Measurements from ENCODE around the gene TBC1D24. TPM values are rescaled to one million over a fixed set of nuclear protein-coding genes. Genes with fewer than 3 reads are reported as not detected.

The TBC1D24 gene
- total RNA-seq, 1 experiment from 2014 or later, result 24.6 TPM

DNA sequence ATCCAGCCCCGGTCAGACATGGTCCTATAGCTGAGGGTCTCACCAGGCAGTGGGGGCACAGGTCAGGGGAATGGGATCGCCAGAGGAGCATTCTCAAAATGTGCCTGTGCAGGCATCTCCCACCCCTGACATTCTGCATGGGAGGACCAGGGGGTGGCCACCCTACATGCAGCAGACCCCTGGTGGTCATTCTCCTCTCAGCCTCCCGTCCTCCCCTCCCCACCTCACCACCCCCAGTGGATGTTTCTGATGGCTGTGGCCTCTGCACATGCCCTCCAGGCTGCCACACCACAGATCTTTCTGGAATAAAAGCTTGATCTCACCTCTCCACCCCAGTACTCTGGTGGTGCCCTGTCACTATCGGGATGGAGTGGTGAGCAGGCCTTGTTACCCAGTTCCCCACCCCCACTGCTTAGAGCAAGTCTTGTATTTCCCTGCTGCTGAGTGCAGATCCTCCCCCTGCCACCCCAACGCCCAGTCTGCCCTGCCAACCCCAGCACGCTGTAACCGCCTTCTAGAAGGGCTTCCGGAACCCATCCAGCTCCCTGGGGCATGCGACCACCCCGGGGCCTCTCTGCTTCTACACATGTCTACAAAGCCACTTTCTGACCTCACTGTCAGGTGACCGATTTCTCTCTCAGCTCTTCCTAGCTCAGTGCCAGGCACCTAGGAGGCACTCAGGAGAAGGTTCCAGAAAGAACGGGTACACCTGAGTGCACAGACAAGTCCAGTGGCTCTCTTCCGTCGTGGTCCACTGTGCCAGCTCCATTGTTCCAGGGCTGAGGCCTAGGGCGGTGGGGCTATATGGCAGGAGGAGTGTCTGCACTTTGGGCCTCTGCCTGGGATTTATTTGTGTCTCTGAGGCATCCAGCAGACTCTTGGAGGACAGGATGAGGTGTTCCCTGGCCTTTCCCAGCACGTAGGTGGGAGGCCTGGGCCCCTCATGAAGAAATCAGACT, 9.3 kb downstream of the TBC1D24 start:
- Histone ChIP-seq H3K27me3 (ENCODE audit: insufficient read depth, low read length) (no peaks in the 10 kb centered on the region), H3K9ac (ENCODE audit: low read length) (no peak overlapping the region), H3K9me3 (ENCODE audit: control insufficient read depth in 1 of 2, insufficient read depth in 1 of 2, low read depth in 1 of 2, low read length in 2 of 2) (no peaks in the 10 kb centered on the region), H3K4me2 (ENCODE audit: low read length) (no peak overlapping the region), H3K36me3 (ENCODE audit: control insufficient read depth in 1 of 2, insufficient read depth in 2 of 2, low read length in 2 of 2) (no peaks in the 10 kb centered on the region), H4K20me1 (ENCODE audit: insufficient read depth) (no peaks in the 10 kb centered on the region), H3K79me2 (ENCODE audit: insufficient read depth, low read length) (peaks cover 9% of the 10 kb centered on the region; the same call in 1 of the 2 replicates), H3K4me1 (ENCODE audit: control insufficient read depth in 1 of 2, insufficient read depth in 2 of 2, low read length in 2 of 2) (no peaks in the 10 kb centered on the region), H3K4me3 (replicated peaks in 1 of 2; ENCODE audit: low read depth in 1 of 2, low read length in 2 of 2) (no peak overlapping the region), H2AFZ (ENCODE audit: low read depth, low read length, poor library complexity, severe bottlenecking) (no peak overlapping the region), H3K27ac (ENCODE audit: low read depth, low read length) (no peak overlapping the region), H3K9me2 (ENCODE audit: insufficient read depth) (no peaks in the 10 kb centered on the region)
- ATAC-seq, result no peak
- intact Hi-C loops (cut with micrococcal nuclease), result no loop called here
- TF ChIP-seq ZNF274 (IDR thresholded peaks at IDR 0.05; ENCODE audit: low read depth, low read length) (no peak), RAD21 (IDR thresholded peaks at IDR 0.05; ENCODE audit: low read depth) (no peak), CEBPB (IDR thresholded peaks at IDR 0.05; ENCODE audit: low read depth) (no peak), EGR1 (IDR thresholded peaks at IDR 0.05; ENCODE audit: low read depth) (no peak), SIN3A (IDR thresholded peaks at IDR 0.05; ENCODE audit: low read depth) (no peak)
- ChIA-PET CTCF (no interaction called here), RAD21 (ENCODE audit: low non-redundant PET in 1 of 2, low total read pairs in 2 of 2, uncharacterized antibody in 2 of 2, unreplicated experiment in 2 of 2) (no interaction called here), POLR2A (no interaction called here)
- DNase-seq (ENCODE audit: low read depth, low spot score), result no peak
- no TSS peak for BruUV-seq (replicated peaks)

DNA sequence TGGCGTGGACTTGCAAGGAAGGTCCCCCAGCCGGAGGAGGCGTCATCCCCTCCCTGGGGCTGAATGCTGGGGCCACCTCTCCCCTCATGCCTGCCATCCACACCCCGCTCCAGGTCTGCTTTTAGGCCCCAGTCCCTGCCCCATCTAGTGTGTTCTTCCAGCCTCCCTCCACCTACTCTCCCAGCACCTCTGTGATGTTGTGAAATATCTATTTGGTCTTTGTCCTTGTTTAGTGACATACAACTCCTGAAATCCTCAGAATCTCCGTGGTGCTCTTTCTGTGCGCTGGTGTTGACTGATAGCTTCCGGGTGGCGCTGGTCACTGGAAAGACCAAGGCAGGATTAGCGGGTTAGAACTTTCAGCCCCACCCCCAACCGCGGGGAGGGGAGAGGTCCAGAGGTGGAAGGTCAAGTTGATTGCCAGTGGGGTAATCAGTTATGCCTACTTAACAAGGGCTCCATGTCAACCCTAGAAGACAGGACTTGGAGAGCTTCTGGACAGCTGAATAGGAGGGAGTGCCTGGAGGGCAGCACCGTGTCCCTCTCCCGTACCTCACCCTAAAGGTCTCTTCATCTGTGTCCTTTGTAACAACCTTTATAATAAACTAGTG, 10.1 kb downstream of the TBC1D24 start:
- Histone ChIP-seq H2AFZ (ENCODE audit: low read depth, low read length, poor library complexity, severe bottlenecking) (no peak overlapping the region), H3K79me2 (ENCODE audit: insufficient read depth, low read length) (peaks cover 9% of the 10 kb centered on the region; the same call in 1 of the 2 replicates), H3K4me2 (ENCODE audit: low read length) (no peak overlapping the region), H3K9me2 (ENCODE audit: insufficient read depth) (no peaks in the 10 kb centered on the region), H3K4me1 (ENCODE audit: control insufficient read depth in 1 of 2, insufficient read depth in 2 of 2, low read length in 2 of 2) (no peaks in the 10 kb centered on the region), H3K4me3 (replicated peaks in 1 of 2; ENCODE audit: low read depth in 1 of 2, low read length in 2 of 2) (no peak overlapping the region), H3K9me3 (ENCODE audit: control insufficient read depth in 1 of 2, insufficient read depth in 1 of 2, low read depth in 1 of 2, low read length in 2 of 2) (no peaks in the 10 kb centered on the region), H3K27ac (ENCODE audit: low read depth, low read length) (no peak overlapping the region), H4K20me1 (ENCODE audit: insufficient read depth) (no peaks in the 10 kb centered on the region), H3K9ac (ENCODE audit: low read length) (no peak overlapping the region), H3K27me3 (ENCODE audit: insufficient read depth, low read length) (no peaks in the 10 kb centered on the region), H3K36me3 (ENCODE audit: control insufficient read depth in 1 of 2, insufficient read depth in 2 of 2, low read length in 2 of 2) (no peaks in the 10 kb centered on the region)
- DNase-seq (ENCODE audit: low read depth, low spot score), result no peak
- RAD21 ChIA-PET (ENCODE audit: low non-redundant PET in 1 of 2, low total read pairs in 2 of 2, uncharacterized antibody in 2 of 2, unreplicated experiment in 2 of 2), result no interaction called here
- intact Hi-C loops (cut with micrococcal nuclease), result no loop called here
- ATAC-seq, result no peak
- POLR2A ChIA-PET, result no interaction called here
- CTCF ChIA-PET, result no interaction called here
- no peak for TF ChIP-seq FOSL1 (IDR thresholded peaks at IDR 0.05; ENCODE audit: low read depth)
- TF ChIP-seq CTCF (IDR thresholded peaks at IDR 0.05 in 2 of 3, conservative IDR thresholded peaks at IDR 0.05 in 1 of 3; ENCODE audit: borderline replicate concordance in 1 of 3, insufficient read depth in 1 of 3, low read depth in 2 of 3, low read length in 2 of 3), result no peak
- no peak for TF ChIP-seq JUND (IDR thresholded peaks at IDR 0.05)
- no peak for TF ChIP-seq SRF (IDR thresholded peaks at IDR 0.05; ENCODE audit: low read depth)
- TF ChIP-seq RAD21 (IDR thresholded peaks at IDR 0.05; ENCODE audit: low read depth), result no peak
- no peak for TF ChIP-seq YY1 (IDR thresholded peaks at IDR 0.05; ENCODE audit: extremely low read depth, insufficient replicate concordance, low read depth, low read length)
- no peak for TF ChIP-seq CBX3 (IDR thresholded peaks at IDR 0.05; ENCODE audit: low read depth)
- no TSS peak for BruUV-seq (replicated peaks)
